ENCODE results near the gene FGF2.
"Not testable (repeated sequence)": the region's sequence is repeated elsewhere in the genome, so short reads cannot be mapped to it uniquely, and the experiment has no call there.

FGF2 gene

GRCh38 chr4:122914938-122915337 is 88.3 kb downstream of the FGF2 start:
- in situ Hi-C loops (cut with HindIII; ENCODE audit: low sequenced_read_pairs), result loop anchor here (25.0 kb wide), 1 partner anchor 153 kb away; no protein-coding TSS in a partner anchor

DNA sequence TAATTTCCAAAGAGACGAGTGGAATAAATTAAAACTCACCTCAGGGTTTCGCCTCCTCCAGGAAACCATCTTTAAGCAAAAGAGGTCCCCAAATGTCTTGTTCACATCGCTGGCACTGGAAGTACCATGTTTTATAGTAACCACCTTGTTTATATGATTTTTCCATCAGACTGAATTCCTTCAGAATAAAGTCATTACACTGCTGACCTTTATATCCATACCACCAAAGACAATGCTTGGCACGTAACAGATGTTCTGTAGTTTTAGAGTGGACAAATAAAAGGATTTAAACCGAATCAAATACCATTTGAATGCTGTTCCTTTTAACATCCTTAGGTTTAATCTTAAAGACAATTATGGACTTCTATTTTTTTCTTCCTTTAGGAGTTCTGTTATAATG is 91.1 kb downstream of the FGF2 start:
- in situ Hi-C loops (cut with HindIII; ENCODE audit: low sequenced_read_pairs), result loop anchor here (25.0 kb wide), 1 partner anchor 155 kb away; no protein-coding TSS in a partner anchor

DNA sequence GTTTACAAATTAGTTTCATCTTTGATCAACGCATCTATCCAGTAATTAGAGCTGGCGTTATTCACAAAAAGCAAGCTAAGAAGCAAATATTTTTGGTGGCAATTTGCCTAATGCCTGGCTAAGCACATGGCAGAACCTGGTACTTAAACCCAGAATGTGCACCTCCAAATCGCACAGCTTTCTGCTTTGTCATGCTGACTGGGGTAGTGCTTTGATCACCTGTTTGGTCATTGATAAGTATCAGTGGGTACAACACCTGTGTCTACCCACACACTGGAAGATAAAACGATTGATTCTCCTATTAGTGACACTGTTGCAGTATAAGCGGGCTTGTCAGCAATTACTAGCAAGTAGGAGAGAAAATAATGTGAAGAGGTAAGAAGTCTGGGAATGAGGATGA is 93.8 kb downstream of the FGF2 start:
- in situ Hi-C loops (cut with HindIII; ENCODE audit: low sequenced_read_pairs), result loop anchor here (25.0 kb wide), 1 partner anchor 158 kb away; no protein-coding TSS in a partner anchor

GRCh38 chr4:122921300-122921699 is 94.7 kb downstream of the FGF2 start:
- in situ Hi-C loops (cut with HindIII; ENCODE audit: low sequenced_read_pairs), result loop anchor here (25.0 kb wide), 1 partner anchor 159 kb away; no protein-coding TSS in a partner anchor

DNA sequence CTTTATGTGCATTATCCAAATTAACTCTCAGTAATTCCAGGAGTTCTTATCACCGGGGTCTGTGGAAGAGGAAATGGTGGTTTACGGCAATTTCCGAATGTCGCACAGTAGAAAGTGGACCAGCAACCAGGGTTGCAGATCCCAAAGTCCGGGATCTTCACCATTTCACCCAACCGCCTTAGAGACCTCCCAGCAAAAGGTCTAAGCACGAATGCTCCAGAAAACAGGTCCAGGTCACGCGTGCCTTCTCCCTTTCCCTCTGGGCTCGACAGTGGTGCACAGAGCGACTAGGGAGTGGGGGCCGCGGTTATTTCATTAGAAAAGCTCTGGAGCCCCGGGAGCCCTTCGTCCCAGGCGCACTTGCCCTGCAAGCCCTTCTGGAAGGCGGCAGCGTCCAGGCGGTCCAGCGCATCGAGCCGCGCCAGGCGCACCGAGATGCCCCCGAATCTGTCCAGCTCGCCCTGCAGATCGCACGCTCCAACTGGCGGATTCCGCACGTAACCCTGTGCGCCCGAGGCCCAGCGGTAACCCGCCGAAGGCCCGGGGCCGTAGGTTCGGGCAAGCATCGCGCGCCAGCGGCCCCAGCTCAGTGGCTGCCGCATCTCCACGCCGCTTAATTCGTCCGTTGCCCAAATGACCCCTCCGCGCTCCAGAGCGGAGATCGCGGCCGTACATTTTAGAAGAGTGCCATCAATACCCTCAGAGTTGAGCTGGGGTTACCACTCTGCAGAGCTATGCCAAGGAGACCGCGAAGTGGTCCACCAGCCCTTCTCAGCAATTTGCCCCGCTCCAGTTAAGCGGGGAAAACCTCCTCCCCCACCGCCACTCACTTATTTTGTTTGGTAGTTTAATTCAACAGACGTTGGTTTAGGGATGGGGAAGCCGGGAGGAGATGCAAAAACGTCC is 95.6 kb downstream of the FGF2 start, which contains the start of gene NUDT6:
Gene NUDT6 (minus strand): TSS at position 627 of the 906 bp plus-strand sequence. CDS start 25 bp downstream, at position 602.
- in situ Hi-C loops (cut with HindIII; ENCODE audit: low sequenced_read_pairs), result loop anchor here (25.0 kb wide), 1 partner anchor 160 kb away; no protein-coding TSS in a partner anchor

DNA sequence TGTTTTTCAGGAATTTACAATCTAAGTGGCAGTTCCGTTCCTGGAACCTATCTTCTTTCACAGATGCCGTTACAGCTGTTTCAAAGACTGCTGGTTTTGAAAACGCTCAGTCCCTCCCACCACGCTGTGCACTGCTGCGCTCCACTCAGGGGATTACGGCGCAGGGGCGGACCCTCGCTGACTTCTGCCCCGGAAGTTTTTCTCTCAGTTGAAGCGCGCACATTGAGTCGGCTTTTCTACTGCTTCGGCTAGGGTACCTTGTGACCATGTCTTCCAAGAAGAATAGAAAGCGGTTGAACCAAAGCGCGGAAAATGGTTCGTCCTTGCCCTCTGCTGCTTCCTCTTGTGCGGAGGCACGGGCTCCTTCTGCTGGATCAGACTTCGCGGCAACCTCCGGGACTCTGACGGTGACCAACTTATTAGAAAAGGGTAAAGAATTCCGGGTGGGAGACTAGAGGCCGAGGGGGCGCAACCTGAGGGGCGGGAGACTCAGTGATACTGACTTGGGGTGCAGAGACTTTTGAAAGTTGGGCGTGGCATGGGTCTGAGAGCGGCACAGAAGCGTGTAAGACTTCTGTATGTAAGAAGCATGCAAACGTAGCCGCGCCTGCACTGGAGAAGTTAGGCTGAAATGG is 96.4 kb downstream of the FGF2 start:
- in situ Hi-C loops (cut with HindIII; ENCODE audit: low sequenced_read_pairs), result loop anchor here (25.0 kb wide), 1 partner anchor 161 kb away; no protein-coding TSS in a partner anchor

- in situ Hi-C loops (cut with HindIII; ENCODE audit: low sequenced_read_pairs), result no loop called here
Measured at GRCh38 chr4:122928930-122929329, 102.3 kb downstream of the FGF2 start.

- in situ Hi-C loops (cut with HindIII; ENCODE audit: low sequenced_read_pairs), result no loop called here
Measured at GRCh38 chr4:122930862-122931261, 104.2 kb downstream of the FGF2 start.

- in situ Hi-C loops (cut with HindIII; ENCODE audit: low sequenced_read_pairs), result no loop called here
Measured at GRCh38 chr4:122932763-122933162, 106.1 kb downstream of the FGF2 start.

DNA sequence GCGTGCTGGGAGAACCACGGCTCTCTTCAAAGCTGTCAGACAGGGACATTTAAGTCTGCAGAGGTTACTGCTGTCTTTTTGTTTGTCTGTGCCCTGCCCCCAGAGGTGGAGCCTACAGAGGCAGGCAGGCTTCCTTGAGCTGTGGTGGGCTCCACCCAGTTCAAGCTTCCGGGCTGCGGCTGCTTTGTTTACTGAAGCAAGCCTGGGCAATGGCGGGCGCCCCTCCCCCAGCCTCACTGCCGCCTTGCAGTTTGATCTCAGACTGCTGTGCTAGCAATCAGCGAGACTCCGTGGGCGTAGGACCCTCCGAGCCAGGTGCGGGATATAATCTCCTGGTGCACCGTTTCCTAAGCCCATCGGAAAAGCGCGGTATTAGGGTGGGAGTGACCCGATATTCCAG is 118.5 kb downstream of the FGF2 start:
- in situ Hi-C loops (cut with HindIII; ENCODE audit: low sequenced_read_pairs), result not testable (repeated sequence)

DNA sequence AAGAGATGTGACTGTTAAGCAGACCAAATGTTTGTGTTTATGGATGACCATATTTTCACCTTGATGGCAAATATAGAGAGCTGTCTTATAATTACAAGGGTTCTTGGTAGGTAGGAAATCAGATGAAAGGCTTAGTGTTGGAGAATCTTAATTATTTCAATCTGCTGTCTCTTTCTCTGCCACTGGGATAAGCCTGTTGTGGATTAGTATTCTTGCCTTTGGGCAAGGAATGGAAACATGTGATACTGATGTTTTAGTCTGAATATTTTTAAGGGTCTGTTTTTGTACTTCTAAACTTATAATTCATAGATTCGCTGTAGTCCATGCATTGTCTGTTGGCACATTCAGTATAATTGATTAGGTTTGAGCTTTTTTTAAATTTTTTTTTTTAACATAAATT is 119.5 kb downstream of the FGF2 start:
- in situ Hi-C loops (cut with HindIII; ENCODE audit: low sequenced_read_pairs), result no loop called here

All from endothelial cell of hepatic sinusoid (primary cell).